Activated naive CD8-positive, alpha-beta T cell treated with anti-CD3 and anti-CD28 coated beads, Interleukin-2, amount 50 U/mL, for 16 hours (primary cell): ENCODE data around the gene ALPL.

ENCODE experiments used
- DNase-seq: peaks from one replicate; pipeline ENCODE4 v3.0.0-alpha.2; 2020; ENCODE audit warnings: low read depth, low spot score

ALPL gene

GRCh38 chr1:21598904-21599303 lies 89.7 kb downstream of the ALPL start:
- DNase-seq = no peak

- DNase-seq = no peak
Observed at GRCh38 chr1:21599402-21599801, 90.2 kb downstream of the ALPL start.

- no peak for DNase-seq
Observed at GRCh38 chr1:21601278-21602048, 92.2 kb downstream of the ALPL start.

GRCh38 chr1:21603177-21604138 lies 94.2 kb downstream of the ALPL start:
- no peak for DNase-seq

DNA sequence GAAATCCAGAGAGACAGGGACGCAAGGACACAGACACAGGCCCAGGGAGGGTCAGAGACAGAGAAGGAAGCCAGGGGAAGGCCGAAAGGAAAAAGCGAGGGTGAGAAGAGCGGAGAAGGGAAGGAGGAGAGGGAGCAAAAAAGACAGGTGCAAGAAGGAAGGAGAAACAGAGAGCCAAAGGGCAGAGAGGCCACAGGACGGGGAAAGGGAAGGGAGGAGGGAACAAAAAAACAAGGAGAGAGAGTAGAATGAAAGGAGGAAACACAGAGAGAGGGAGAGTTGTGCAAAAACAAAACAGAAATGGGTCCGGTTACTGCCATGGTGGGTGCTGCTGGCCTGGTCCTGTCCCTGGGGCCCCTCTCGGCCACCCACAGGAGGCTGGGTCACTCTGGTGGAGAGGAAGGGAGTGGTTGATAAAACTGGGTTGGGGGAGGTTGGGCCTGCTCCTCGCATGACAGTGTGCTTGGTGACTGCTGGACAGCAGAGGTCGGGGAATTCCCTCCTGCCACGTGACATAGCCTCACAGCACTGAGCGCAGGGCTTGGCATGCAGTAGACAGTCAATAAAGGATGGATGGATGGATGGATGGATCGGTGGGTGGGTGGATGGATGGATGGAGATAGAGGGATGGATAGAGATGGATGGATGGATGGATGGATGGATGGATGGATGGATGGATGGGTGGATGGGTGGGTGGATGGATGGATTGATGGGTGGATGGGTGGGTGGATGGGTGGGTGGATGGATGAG lies 95.2 kb downstream of the ALPL start:
- DNase-seq = no peak

DNA sequence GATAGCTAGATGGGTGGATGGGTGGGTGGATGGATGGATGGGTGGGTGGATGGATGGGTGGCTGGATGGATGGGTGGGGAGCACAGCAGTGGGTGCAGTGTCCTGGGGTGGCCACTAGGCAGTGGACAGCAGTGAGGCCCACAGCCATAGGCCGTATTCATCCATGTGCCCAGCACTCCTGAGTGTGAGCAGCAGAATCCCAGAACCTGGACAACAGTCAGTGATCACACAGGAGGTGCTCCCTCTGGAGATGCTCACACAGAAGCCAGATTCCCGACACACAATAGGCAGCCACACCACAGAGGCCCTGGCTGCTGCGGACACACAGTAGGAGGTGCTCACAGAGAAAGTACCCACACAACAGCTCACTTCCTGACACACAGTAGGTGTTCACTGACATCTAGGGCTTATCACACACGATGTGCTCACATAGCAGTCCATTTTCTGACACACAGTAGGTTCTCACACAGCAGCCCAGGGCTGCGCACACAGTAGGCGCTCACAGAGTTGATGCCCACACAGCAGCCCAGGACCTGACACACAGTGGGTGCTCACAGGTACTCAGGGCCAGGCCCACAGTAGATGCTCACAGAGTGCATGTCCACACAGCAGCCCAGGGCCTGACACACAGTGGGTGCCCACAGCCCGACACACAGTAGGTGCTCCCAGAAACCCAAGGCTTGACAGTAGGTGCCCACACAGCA lies 95.9 kb downstream of the ALPL start:
- DNase-seq = no peak

DNA sequence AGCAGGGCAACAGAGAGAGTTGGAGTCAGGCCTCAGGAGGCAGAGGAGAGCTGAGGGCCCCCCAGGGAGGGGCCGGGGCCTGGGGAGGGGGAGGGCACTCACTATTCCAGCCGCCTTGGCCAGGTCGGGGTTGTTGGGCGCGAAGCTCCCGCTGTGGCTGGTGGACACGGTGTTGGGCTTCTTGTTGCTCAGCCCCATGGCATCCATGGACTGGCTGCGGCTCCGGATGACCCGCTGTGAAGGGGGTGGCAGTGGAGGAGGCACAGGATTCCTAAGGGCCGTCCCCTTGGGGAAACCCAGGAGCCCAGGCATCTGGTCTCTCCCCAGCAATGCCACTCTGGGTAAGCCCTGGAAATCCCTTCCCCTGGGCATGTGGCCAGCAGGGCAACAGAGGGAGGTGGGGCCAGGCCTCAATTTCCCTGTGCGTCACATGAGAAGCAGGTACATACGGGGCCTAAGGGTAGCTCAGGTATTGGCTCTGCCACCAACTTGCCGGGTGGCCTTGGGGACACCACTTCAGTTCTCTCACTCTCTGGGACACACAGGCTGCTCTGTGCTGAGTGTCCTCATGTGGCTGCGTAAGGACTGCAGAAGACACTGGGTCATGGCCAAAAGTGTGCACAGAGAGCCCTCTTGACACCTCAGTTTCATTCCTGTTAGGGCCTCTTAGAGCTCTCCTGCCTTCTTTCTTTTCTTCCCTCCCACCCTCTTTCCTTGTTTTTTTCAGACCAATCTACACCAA lies 96.9 kb downstream of the ALPL start:
- no peak for DNase-seq

- DNase-seq = no peak
Observed at GRCh38 chr1:21607549-21608529, 98.6 kb downstream of the ALPL start.

GRCh38 chr1:21608798-21609197 lies 99.6 kb downstream of the ALPL start:
- DNase-seq = no peak

DNA sequence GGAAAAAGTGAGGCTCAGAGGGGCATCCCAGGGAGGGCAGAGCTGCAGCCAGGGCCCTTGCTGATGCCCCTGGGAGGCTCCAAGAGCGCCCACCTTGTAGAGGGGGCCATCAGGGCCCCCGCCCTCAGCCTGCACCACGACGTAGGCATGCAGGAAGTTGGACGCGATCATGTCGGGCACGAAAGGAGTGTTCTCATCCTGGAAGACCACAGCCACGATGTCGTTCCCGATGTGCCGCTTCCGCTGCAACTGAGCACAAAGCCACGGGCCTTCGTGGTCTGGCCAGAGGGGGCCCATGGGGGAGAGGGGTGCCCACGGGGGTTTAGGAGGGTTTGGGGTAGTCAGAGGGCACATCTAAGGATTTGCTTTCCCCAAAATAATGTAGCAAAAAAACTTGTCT lies 100.8 kb downstream of the ALPL start:
- no peak for DNase-seq

- no peak for DNase-seq
Observed at GRCh38 chr1:21610989-21611785, 102.0 kb downstream of the ALPL start.

- no peak for DNase-seq
Observed at GRCh38 chr1:21612057-21612456, 102.8 kb downstream of the ALPL start.

GRCh38 chr1:21613072-21613867 lies 104.0 kb downstream of the ALPL start:
- no peak for DNase-seq

- DNase-seq = no peak
Observed at GRCh38 chr1:21614419-21615115, 105.3 kb downstream of the ALPL start.

DNA sequence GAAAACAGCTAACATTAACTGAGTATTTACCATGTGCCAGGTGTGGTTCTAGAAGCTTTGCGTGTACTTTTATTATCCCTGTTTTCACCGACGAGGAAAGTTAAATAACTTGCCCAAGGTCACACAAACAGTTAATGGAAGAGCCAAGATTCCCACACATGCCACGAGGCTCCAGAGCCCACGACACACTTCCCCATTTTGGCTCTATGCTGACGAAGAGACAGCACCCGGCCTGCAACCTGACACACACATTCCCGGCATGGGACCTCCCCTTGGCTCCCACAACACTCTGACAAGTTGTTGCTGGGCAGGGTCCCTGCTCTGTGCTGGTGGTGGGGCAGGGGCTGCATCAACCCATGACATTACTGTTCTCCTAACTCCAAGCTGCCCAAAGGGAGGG lies 107.1 kb downstream of the ALPL start:
- no peak for DNase-seq

GRCh38 chr1:21617126-21617738 lies 108.0 kb downstream of the ALPL start:
- DNase-seq = no peak

DNA sequence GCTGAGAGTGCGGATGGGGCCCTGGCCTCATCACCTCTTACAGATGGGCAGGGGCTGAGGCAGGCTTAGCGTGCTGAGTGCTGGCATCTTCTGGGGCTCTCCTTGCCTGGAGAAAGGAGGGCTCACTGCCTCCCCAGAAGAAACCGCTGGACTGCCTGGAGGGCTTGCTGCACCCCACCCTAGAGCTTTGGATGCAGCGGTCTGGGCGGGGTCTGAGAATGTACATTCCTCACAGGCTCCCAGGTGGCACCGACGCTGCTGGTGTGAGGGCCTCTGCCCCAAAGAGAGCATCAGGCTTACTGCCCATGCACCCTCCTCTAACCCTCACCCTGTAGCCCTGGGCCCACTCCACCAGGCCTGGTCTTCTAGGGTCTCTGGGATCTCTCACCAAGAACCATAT lies 108.8 kb downstream of the ALPL start:
- DNase-seq = no peak
